AG10803 (cell line): Measurements from ENCODE around the gene ITPR2.

Source experiments
- DNase-seq: peaks from one replicate; pipeline ENCODE4 v3.0.0; 2010; ENCODE audit warnings: low read depth
- H3K4me3 ChIP-seq: 2 replicates; pipeline ENCODE4 v1.5.1; 2011; ENCODE audit warnings: mild to moderate bottlenecking, low read length, control low read depth
- CTCF ChIP-seq: conservative IDR thresholded peaks from 2 replicates; pipeline ENCODE4 v1.5.1; 2011; ENCODE audit warnings: mild to moderate bottlenecking, low read length, control low read depth, inconsistent platforms

Gene ITPR2

GRCh38 chr12:26719852-26720251, 113.1 kb downstream of the ITPR2 start:
- DNase-seq = no peak
- no peak overlapping the region for H3K4me3 ChIP-seq
- TF ChIP-seq CTCF = peak; percentile 30; the same call in 1 of the 2 replicates

GRCh38 chr12:26717757-26718156, 115.2 kb downstream of the ITPR2 start:
- no peak overlapping the region for H3K4me3 ChIP-seq
- no peak for TF ChIP-seq CTCF
- DNase-seq = no peak

GRCh38 chr12:26715232-26715631, 117.8 kb downstream of the ITPR2 start:
- H3K4me3 ChIP-seq = no peak overlapping the region
- no peak for DNase-seq
- TF ChIP-seq CTCF = no peak

GRCh38 chr12:26713885-26714383, 119.1 kb downstream of the ITPR2 start:
- no peak for DNase-seq
- no peak overlapping the region for H3K4me3 ChIP-seq
- no peak for TF ChIP-seq CTCF

- TF ChIP-seq CTCF = no peak
- H3K4me3 ChIP-seq = no peak overlapping the region
- DNase-seq = no peak
Observed at GRCh38 chr12:26712892-26713291, 120.1 kb downstream of the ITPR2 start.

GRCh38 chr12:26711569-26711968, 121.4 kb downstream of the ITPR2 start:
- no peak for TF ChIP-seq CTCF
- no peak for DNase-seq

GRCh38 chr12:26711072-26711471, 121.9 kb downstream of the ITPR2 start:
- DNase-seq = peak; percentile 15
- TF ChIP-seq CTCF = no peak
- H3K4me3 ChIP-seq = no peak overlapping the region

More at GRCh38 chr12:26711569-26711968, 121.4 kb downstream of the ITPR2 start:
- H3K4me3 ChIP-seq = no peak overlapping the region
